Endometrial microvascular endothelial cells (primary cell): Measurements from ENCODE around the gene ZNF628. TPM values are rescaled to one million over a fixed set of nuclear protein-coding genes. Genes with fewer than 3 reads are reported as not detected.

ENCODE experiments used
- in situ Hi-C: cut with HindIII; loops from 2 replicates; pipeline ENCODE4 v1.10.0; 2017; ENCODE audit warnings: low sequenced_read_pairs, low pct_unique_long_range_greater_than_20kb; ENCODE audit errors: inconsistent ontology term
- total RNA-seq: library from RNA; depleted of rRNA; stranded (reverse); fragments of >200 nt; gene quantifications from one replicate; pipeline ENCODE4 v1.2.3, GENCODE V29; 2015; ENCODE audit errors: inconsistent ontology term

The ZNF628 gene
- total RNA-seq, 1 donor from 2014 or later = 4.6 TPM

- in situ Hi-C loops = no loop called here
These were observed 31.7 kb downstream of the ZNF628 start for GRCh38 chr19:55508120-55508519.

GRCh38 chr19:55516878-55517620 is 40.6 kb downstream of the ZNF628 start:
- in situ Hi-C loops = loop anchor here (10.0 kb wide), 1 partner anchor 108 kb away; the partner anchor contains the start of gene ZNF784

GRCh38 chr19:55519451-55520311 is 43.3 kb downstream of the ZNF628 start:
- in situ Hi-C loops = loop anchor here (10.0 kb wide), 1 partner anchor 105 kb away; the partner anchor contains the start of gene ZNF784

GRCh38 chr19:55520691-55521292 is 44.4 kb downstream of the ZNF628 start:
- in situ Hi-C loops = no loop called here

GRCh38 chr19:55525289-55526101 is 49.1 kb downstream of the ZNF628 start:
- in situ Hi-C loops = no loop called here

GRCh38 chr19:55526216-55527196 is 50.1 kb downstream of the ZNF628 start:
- in situ Hi-C loops = no loop called here

- in situ Hi-C loops = no loop called here
These were observed 51.0 kb downstream of the ZNF628 start for GRCh38 chr19:55527197-55528029.

GRCh38 chr19:55528030-55528803 is 51.8 kb downstream of the ZNF628 start:
- in situ Hi-C loops = no loop called here

- in situ Hi-C loops = no loop called here
These were observed 53.3 kb downstream of the ZNF628 start for GRCh38 chr19:55529636-55530234.

- in situ Hi-C loops = no loop called here
These were observed 54.6 kb downstream of the ZNF628 start for GRCh38 chr19:55530996-55531395.

Other genes with a start within 250 kb of the ZNF628 start
- 1.1 TPM for gene TMEM86B, start 247.9 kb upstream of the ZNF628 start, total RNA-seq
- 63.8 TPM for gene PPP6R1, start 217.6 kb upstream of the ZNF628 start, total RNA-seq
- 26.7 TPM for gene HSPBP1, start 196.5 kb upstream of the ZNF628 start, total RNA-seq
- gene BRSK1, start 192.6 kb upstream of the ZNF628 start, total RNA-seq = 1.1 TPM
- gene TMEM150B, start 151.3 kb upstream of the ZNF628 start, total RNA-seq = not detected
- 4.3 TPM for gene KMT5C, start 136.7 kb upstream of the ZNF628 start, total RNA-seq
- gene COX6B2, start 121.9 kb upstream of the ZNF628 start, total RNA-seq = not detected
- not detected for gene GARIN5B, start 113.4 kb upstream of the ZNF628 start, total RNA-seq
- not detected for gene IL11, start 106.2 kb upstream of the ZNF628 start, total RNA-seq
- gene TMEM190, start 99.8 kb upstream of the ZNF628 start, total RNA-seq = not detected
- not detected for gene TMEM238, start 92.3 kb upstream of the ZNF628 start, total RNA-seq
- 298 TPM for gene RPL28, start 90.7 kb upstream of the ZNF628 start, total RNA-seq
- gene UBE2S, start 68.8 kb upstream of the ZNF628 start, total RNA-seq = 101 TPM
- not detected for gene SHISA7, start 33.3 kb upstream of the ZNF628 start, total RNA-seq
- 58.8 TPM for gene ISOC2, start 15.0 kb upstream of the ZNF628 start, total RNA-seq
- gene C19orf85, start 11.9 kb upstream of the ZNF628 start, total RNA-seq = not detected
- gene NAT14, start 8.6 kb downstream of the ZNF628 start, total RNA-seq = 8.5 TPM
- gene SSC5D, start 11.8 kb downstream of the ZNF628 start, total RNA-seq = 1.1 TPM
- gene SBK2, start 60.5 kb downstream of the ZNF628 start, total RNA-seq = not detected
- gene SBK3, start 68.9 kb downstream of the ZNF628 start, total RNA-seq = not detected
- 4.8 TPM for gene ZNF579, start 104.2 kb downstream of the ZNF628 start, total RNA-seq
- gene FIZ1, start 122.9 kb downstream of the ZNF628 start, total RNA-seq = 0.93 TPM
- gene ZNF524, start 123.7 kb downstream of the ZNF628 start, total RNA-seq = 16.7 TPM
- 3.3 TPM for gene ZNF865, start 129.0 kb downstream of the ZNF628 start, total RNA-seq
- 1.0 TPM for gene ZNF784, start 147.9 kb downstream of the ZNF628 start, total RNA-seq
- 11.1 TPM for gene ZNF580, start 164.4 kb downstream of the ZNF628 start, total RNA-seq
- 9.8 TPM for gene ZNF581, start 167.0 kb downstream of the ZNF628 start, total RNA-seq
- 13.0 TPM for gene CCDC106, start 171.6 kb downstream of the ZNF628 start, total RNA-seq
- 215 TPM for gene U2AF2, start 178.4 kb downstream of the ZNF628 start, total RNA-seq
- gene EPN1, start 198.6 kb downstream of the ZNF628 start, total RNA-seq = 155 TPM